ENCODE data around the gene EFCAB6. TPM values are rescaled to one million over a fixed set of nuclear protein-coding genes. Genes with fewer than 3 reads are reported as not detected.

Gene EFCAB6
- total RNA-seq, 2 donors from 2014 or later, result 3.3 to 10.5 TPM

DNA sequence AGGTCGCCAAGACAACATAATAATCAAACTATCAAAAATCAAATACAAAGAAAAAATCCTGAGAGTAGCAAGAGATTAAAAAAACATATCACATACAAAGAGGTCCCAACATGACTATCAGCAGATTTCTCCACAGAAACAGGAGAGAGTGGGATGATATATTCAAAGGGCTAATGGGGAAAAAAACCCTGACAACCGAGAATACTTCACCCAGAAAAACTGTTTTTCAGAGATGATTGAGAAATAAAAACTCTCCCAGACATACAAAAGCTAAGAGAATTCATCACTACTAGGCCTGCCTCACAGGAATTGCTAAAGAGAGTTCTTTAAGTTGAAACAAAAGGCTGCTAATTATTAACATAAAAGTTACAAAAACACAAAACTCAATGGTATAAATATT is 108.1 kb downstream of the EFCAB6 start:
- Histone ChIP-seq H3K9me3 (no peaks in the 10 kb centered on the region), H3K4me3 (no peak overlapping the region), H3K27me3 (replicated peaks; ENCODE audit: insufficient read depth) (no peaks in the 10 kb centered on the region), H3K4me1 (replicated peaks) (no peaks in the 10 kb centered on the region), H3K36me3 (no peaks in the 10 kb centered on the region), H3K27ac (no peak overlapping the region)
- intact Hi-C loops (cut with DNase I), result no loop called here
- DNase-seq (ENCODE audit: low spot score), result no peak
- WGBS, result 91% methylated on average over 2 of the region's 2 CpGs
- TF ChIP-seq, protein P1, sequence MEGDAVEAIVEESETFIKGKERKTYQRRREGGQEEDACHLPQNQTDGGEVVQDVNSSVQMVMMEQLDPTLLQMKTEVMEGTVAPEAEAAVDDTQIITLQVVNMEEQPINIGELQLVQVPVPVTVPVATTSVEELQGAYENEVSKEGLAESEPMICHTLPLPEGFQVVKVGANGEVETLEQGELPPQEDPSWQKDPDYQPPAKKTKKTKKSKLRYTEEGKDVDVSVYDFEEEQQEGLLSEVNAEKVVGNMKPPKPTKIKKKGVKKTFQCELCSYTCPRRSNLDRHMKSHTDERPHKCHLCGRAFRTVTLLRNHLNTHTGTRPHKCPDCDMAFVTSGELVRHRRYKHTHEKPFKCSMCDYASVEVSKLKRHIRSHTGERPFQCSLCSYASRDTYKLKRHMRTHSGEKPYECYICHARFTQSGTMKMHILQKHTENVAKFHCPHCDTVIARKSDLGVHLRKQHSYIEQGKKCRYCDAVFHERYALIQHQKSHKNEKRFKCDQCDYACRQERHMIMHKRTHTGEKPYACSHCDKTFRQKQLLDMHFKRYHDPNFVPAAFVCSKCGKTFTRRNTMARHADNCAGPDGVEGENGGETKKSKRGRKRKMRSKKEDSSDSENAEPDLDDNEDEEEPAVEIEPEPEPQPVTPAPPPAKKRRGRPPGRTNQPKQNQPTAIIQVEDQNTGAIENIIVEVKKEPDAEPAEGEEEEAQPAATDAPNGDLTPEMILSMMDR (IDR thresholded peaks at IDR 0.05), result no peak
- TF ChIP-seq POLR2A (IDR thresholded peaks at IDR 0.05) (no peak), POLR2AphosphoS5 (IDR thresholded peaks at IDR 0.05) (no peak)

GRCh38 chr22:43698403-43698802 is 113.7 kb downstream of the EFCAB6 start:
- intact Hi-C loops (cut with DNase I), result no loop called here
- Histone ChIP-seq H3K9me3 (no peaks in the 10 kb centered on the region), H3K36me3 (no peaks in the 10 kb centered on the region), H3K27ac (no peak overlapping the region), H3K4me1 (replicated peaks) (no peaks in the 10 kb centered on the region), H3K27me3 (replicated peaks; ENCODE audit: insufficient read depth) (no peaks in the 10 kb centered on the region), H3K4me3 (no peak overlapping the region)
- TF ChIP-seq POLR2AphosphoS5 (IDR thresholded peaks at IDR 0.05), result no peak
- TF ChIP-seq, protein P1 (IDR thresholded peaks at IDR 0.05), result no peak
- TF ChIP-seq POLR2A (IDR thresholded peaks at IDR 0.05), result no peak
- 89% methylated on average over 1 of the region's 1 CpG for WGBS
- no peak for DNase-seq (ENCODE audit: low spot score)

- intact Hi-C loops (cut with DNase I), result no loop called here
- no peaks in the 10 kb centered on the region for H3K36me3 ChIP-seq
- H3K4me1 ChIP-seq (replicated peaks), result no peaks in the 10 kb centered on the region
- TF ChIP-seq POLR2A (IDR thresholded peaks at IDR 0.05) (no peak), POLR2AphosphoS5 (IDR thresholded peaks at IDR 0.05) (no peak)
- TF ChIP-seq, protein P1 (IDR thresholded peaks at IDR 0.05), result no peak
- H3K4me3 ChIP-seq, result no peak overlapping the region
- no peak for DNase-seq (ENCODE audit: low spot score)
- no peaks in the 10 kb centered on the region for H3K27me3 ChIP-seq (replicated peaks; ENCODE audit: insufficient read depth)
- WGBS, result 92% methylated on average over 3 of the region's 3 CpGs
- H3K27ac ChIP-seq, result no peak overlapping the region
- no peaks in the 10 kb centered on the region for H3K9me3 ChIP-seq
Observed at GRCh38 chr22:43697894-43698293, 114.2 kb downstream of the EFCAB6 start.

GRCh38 chr22:43693249-43693648 is 118.9 kb downstream of the EFCAB6 start:
- 100% methylated on average over 2 of the region's 2 CpGs for WGBS
- H3K9me3 ChIP-seq, result no peaks in the 10 kb centered on the region
- TF ChIP-seq, protein P1 (IDR thresholded peaks at IDR 0.05), result no peak
- TF ChIP-seq POLR2AphosphoS5 (IDR thresholded peaks at IDR 0.05) (no peak), POLR2A (IDR thresholded peaks at IDR 0.05) (no peak)

GRCh38 chr22:43689356-43689755 is 122.7 kb downstream of the EFCAB6 start:
- Histone ChIP-seq H3K27ac (no peak overlapping the region), H3K27me3 (replicated peaks; ENCODE audit: insufficient read depth) (no peaks in the 10 kb centered on the region), H3K9me3 (no peaks in the 10 kb centered on the region), H3K4me3 (no peak overlapping the region), H3K36me3 (no peaks in the 10 kb centered on the region), H3K4me1 (replicated peaks) (no peaks in the 10 kb centered on the region)
- no peak for DNase-seq (ENCODE audit: low spot score)
- 92% methylated on average over 6 of the region's 6 CpGs for WGBS
- TF ChIP-seq, protein P1 (IDR thresholded peaks at IDR 0.05), result no peak
- TF ChIP-seq POLR2AphosphoS5 (IDR thresholded peaks at IDR 0.05), result no peak
- TF ChIP-seq POLR2A (IDR thresholded peaks at IDR 0.05), result no peak
- intact Hi-C loops (cut with DNase I), result no loop called here

More at GRCh38 chr22:43693249-43693648, 118.9 kb downstream of the EFCAB6 start:
- no peaks in the 10 kb centered on the region for H3K4me1 ChIP-seq (replicated peaks)
- no peaks in the 10 kb centered on the region for H3K27me3 ChIP-seq (replicated peaks; ENCODE audit: insufficient read depth)
- DNase-seq (ENCODE audit: low spot score), result no peak
- no peak overlapping the region for H3K4me3 ChIP-seq
- intact Hi-C loops (cut with DNase I), result no loop called here
- H3K36me3 ChIP-seq, result no peaks in the 10 kb centered on the region
- H3K27ac ChIP-seq, result no peak overlapping the region
